ENCODE data around the gene NTF3. TPM values are rescaled to one million over a fixed set of nuclear protein-coding genes. Genes with fewer than 3 reads are reported as not detected.

The NTF3 gene
- total and polyA plus RNA-seq, 2 donors = 0.61 to 1.6 TPM

DNA sequence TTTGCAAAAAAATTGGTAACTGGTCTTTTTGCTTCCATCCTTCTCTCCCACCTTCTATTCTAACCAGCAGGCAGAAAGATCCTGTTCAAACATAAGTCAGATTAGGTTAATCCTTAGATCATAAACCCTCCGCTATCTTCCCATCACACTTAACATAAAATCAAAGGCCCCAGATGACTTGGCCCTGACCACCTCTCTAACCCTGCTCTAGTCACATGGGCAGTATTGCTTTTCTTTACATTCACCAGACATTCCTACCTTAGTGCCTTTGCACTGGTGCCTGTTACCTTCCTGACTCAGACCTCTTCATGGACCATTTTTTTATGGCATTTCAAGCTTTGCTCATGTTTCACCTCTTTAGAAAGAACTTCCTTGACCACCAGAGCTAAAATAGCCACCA is 83.5 kb downstream of the NTF3 start:
- DNase-seq (ENCODE audit: low read depth in 6 of 9, low spot score in 9 of 9) = no peak
- 97% methylated on average over 1 of the region's 1 CpG for whole genome bisulfite sequencing
- Histone ChIP-seq H3K4me1 (ENCODE audit: control insufficient read depth in 2 of 2, insufficient read depth in 2 of 2, low read length in 2 of 2) (no peaks in the 10 kb centered on the region), H3K4me3 (ENCODE audit: low read length in 2 of 2) (no peak overlapping the region), H3K27me3 (ENCODE audit: control insufficient read depth in 2 of 2, insufficient read depth in 1 of 2, low read length in 1 of 2) (peaks cover 4 to 12% of the 10 kb centered on the region in 2 donors), H3K27ac (ENCODE audit: low read depth in 1 of 2, low read length in 1 of 2) (no peak overlapping the region), H3K36me3 (ENCODE audit: control insufficient read depth in 2 of 2, insufficient read depth in 2 of 2, low read length in 1 of 2) (no peaks in the 10 kb centered on the region), H3K9me3 (ENCODE audit: control insufficient read depth in 2 of 2, insufficient read depth in 1 of 2, low read length in 1 of 2) (no peaks in the 10 kb centered on the region)

DNA sequence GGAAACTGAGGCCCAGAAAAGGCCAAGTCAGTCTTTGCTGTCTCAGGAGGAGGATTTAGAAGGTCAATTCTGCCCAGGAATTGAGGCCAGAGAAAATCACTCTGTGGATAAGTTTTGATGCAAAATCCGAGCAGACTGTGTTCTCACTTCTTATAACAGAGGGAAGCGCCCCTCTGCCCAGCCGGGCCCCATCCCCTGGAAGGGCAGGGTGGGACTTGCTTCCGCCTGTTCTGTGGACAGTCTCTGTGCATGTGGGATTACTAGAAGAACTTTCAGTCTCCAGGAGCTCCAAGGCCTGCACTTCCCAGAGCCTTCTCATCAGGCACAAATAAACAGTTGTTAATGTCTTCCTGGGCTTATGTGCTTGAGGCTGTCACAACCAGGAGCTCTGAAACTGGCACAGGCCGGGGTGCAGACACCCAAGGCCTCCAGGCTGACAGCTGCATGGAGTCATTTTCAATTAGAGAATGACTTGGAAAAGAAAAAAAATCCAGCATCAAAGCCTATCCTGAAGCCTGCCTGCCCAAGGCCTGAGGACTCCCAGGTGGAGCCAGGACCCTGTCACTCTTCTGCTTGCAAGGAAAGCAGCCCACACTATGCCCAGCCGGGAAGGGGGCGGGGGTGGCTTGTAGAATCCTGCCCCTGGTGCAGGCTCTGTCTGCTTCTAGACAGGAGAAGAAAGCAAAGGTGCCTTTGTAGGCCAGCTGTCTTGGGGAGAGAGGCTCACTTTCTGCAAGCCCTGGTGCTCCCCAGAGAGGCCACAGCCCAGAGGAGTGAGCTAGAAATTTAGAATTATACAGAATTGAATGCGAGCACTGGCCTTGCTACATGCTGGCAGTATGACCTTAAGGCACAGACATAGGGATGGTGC is 84.7 kb downstream of the NTF3 start:
- DNase-seq (ENCODE audit: low read depth in 6 of 9, low spot score in 9 of 9) = no peak
- Histone ChIP-seq H3K36me3 (ENCODE audit: control insufficient read depth in 2 of 2, insufficient read depth in 2 of 2, low read length in 1 of 2) (no peaks in the 10 kb centered on the region), H3K27me3 (ENCODE audit: control insufficient read depth in 2 of 2, insufficient read depth in 1 of 2, low read length in 1 of 2) (peaks cover 4 to 11% of the 10 kb centered on the region in 2 donors), H3K4me3 (ENCODE audit: low read length in 2 of 2) (no peak overlapping the region), H3K27ac (ENCODE audit: low read depth in 1 of 2, low read length in 1 of 2) (no peak overlapping the region), H3K9me3 (ENCODE audit: control insufficient read depth in 2 of 2, insufficient read depth in 1 of 2, low read length in 1 of 2) (no peaks in the 10 kb centered on the region), H3K4me1 (ENCODE audit: control insufficient read depth in 2 of 2, insufficient read depth in 2 of 2, low read length in 2 of 2) (no peaks in the 10 kb centered on the region)
- 96% methylated on average over 8 of the region's 8 CpGs for WGBS

DNA sequence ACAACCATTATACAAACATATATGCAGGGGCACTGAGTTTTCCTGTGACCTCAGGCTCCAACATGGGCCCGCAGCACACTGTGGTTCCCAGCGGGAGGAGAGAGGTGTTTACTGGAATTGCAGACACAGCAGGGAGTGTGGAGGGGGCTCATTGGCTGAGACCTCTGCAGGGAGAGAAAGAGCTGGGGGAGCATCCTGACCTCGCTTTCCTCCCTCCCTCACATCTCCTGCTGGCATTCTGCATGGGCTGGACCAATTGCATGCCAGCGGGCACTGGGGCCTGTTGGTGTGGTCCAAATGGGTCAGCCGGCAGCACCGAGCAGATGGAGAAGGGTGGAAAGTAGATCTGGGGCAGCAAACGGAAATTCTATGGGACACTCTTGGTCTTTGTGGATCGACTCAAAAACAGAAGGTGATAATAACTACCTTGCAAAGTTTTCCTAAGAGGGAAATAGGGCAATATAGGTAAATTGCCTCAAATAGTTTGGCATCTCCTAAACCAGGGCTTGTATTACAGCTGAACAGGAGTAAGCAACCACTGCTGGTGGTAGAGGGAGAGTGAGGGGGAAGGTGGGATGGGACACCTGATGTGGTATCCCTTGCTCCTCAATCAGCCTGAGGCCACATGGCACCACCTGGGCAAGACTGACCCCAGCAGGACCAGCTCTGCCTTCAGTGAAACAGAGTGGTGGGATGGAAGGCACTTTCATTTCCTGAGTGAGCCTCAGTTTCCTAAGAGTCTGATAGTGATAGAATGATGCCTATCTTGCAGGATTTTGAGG is 86.9 kb downstream of the NTF3 start:
- no peaks in the 10 kb centered on the region for H3K4me1 ChIP-seq (ENCODE audit: control insufficient read depth in 2 of 2, insufficient read depth in 2 of 2, low read length in 2 of 2)
- H3K4me3 ChIP-seq (ENCODE audit: low read length in 2 of 2) = no peak overlapping the region
- H3K36me3 ChIP-seq (ENCODE audit: control insufficient read depth in 2 of 2, insufficient read depth in 2 of 2, low read length in 1 of 2) = no peaks in the 10 kb centered on the region
- WGBS = 95% methylated on average over 8 of the region's 8 CpGs
- no peaks in the 10 kb centered on the region for H3K27me3 ChIP-seq (ENCODE audit: control insufficient read depth in 2 of 2, insufficient read depth in 1 of 2, low read length in 1 of 2)
- no peak overlapping the region for H3K27ac ChIP-seq (ENCODE audit: low read depth in 1 of 2, low read length in 1 of 2)
- no peaks in the 10 kb centered on the region for H3K9me3 ChIP-seq (ENCODE audit: control insufficient read depth in 2 of 2, insufficient read depth in 1 of 2, low read length in 1 of 2)
- no peak for DNase-seq (ENCODE audit: low read depth in 6 of 9, low spot score in 9 of 9)

DNA sequence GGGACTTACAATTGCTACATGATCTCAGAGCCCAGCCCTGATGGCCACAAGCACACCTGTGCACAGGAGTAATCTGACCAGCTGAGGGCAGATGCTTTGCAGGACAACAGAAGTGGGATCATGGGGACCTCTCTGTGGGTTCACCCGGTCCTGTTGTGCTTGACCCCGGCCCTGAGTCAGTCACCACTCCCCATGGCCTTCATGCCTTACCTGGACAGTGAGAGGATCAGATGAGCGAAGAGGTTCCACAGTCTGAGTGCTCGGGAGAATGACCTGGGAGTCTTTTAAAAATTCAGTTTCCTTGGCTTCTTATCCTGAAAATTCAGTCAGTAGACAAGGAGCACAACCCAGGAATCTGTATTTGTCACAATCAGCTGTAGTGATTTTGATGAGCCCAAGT is 88.1 kb downstream of the NTF3 start:
- 96% methylated on average over 4 of the region's 4 CpGs for whole genome bisulfite sequencing
- DNase-seq (ENCODE audit: low read depth in 6 of 9, low spot score in 9 of 9) = no peak

DNA sequence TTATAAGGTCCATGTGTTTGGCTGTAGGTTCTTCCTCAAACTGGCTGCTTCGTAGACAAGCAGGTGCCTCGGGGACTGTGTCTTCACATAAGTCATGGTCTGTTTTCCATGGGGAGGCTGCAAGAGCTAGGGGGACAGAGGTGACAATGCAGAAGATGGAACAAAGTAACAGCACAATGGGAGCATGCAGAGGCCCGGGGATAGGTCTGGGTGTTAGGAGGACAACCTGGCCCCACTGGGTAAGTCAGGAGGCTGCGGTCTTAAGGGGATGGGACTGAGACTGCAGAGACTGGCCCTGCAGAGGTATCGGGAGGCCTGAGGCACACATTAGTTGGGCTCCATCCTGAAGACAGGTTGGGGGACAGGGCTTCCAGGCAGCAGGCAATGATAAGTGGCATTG is 88.9 kb downstream of the NTF3 start:
- Histone ChIP-seq H3K36me3 (ENCODE audit: control insufficient read depth in 2 of 2, insufficient read depth in 2 of 2, low read length in 1 of 2) (no peaks in the 10 kb centered on the region), H3K9me3 (ENCODE audit: control insufficient read depth in 2 of 2, insufficient read depth in 1 of 2, low read length in 1 of 2) (no peaks in the 10 kb centered on the region), H3K27me3 (ENCODE audit: control insufficient read depth in 2 of 2, insufficient read depth in 1 of 2, low read length in 1 of 2) (no peaks in the 10 kb centered on the region), H3K4me3 (ENCODE audit: low read length in 2 of 2) (no peak overlapping the region), H3K4me1 (ENCODE audit: control insufficient read depth in 2 of 2, insufficient read depth in 2 of 2, low read length in 2 of 2) (no peaks in the 10 kb centered on the region), H3K27ac (ENCODE audit: low read depth in 1 of 2, low read length in 1 of 2) (no peak overlapping the region)
- DNase-seq (ENCODE audit: low read depth in 6 of 9, low spot score in 9 of 9) = no peak
- 95% methylated on average over 5 of the region's 5 CpGs for WGBS

More for the DNA sequence above, 88.1 kb downstream of the NTF3 start:
- no peaks in the 10 kb centered on the region for H3K27me3 ChIP-seq (ENCODE audit: control insufficient read depth in 2 of 2, insufficient read depth in 1 of 2, low read length in 1 of 2)
- no peak overlapping the region for H3K4me3 ChIP-seq (ENCODE audit: low read length in 2 of 2)
- no peaks in the 10 kb centered on the region for H3K4me1 ChIP-seq (ENCODE audit: control insufficient read depth in 2 of 2, insufficient read depth in 2 of 2, low read length in 2 of 2)
- no peaks in the 10 kb centered on the region for H3K9me3 ChIP-seq (ENCODE audit: control insufficient read depth in 2 of 2, insufficient read depth in 1 of 2, low read length in 1 of 2)
- H3K27ac ChIP-seq (ENCODE audit: low read depth in 1 of 2, low read length in 1 of 2) = no peak overlapping the region
- H3K36me3 ChIP-seq (ENCODE audit: control insufficient read depth in 2 of 2, insufficient read depth in 2 of 2, low read length in 1 of 2) = no peaks in the 10 kb centered on the region

DNA sequence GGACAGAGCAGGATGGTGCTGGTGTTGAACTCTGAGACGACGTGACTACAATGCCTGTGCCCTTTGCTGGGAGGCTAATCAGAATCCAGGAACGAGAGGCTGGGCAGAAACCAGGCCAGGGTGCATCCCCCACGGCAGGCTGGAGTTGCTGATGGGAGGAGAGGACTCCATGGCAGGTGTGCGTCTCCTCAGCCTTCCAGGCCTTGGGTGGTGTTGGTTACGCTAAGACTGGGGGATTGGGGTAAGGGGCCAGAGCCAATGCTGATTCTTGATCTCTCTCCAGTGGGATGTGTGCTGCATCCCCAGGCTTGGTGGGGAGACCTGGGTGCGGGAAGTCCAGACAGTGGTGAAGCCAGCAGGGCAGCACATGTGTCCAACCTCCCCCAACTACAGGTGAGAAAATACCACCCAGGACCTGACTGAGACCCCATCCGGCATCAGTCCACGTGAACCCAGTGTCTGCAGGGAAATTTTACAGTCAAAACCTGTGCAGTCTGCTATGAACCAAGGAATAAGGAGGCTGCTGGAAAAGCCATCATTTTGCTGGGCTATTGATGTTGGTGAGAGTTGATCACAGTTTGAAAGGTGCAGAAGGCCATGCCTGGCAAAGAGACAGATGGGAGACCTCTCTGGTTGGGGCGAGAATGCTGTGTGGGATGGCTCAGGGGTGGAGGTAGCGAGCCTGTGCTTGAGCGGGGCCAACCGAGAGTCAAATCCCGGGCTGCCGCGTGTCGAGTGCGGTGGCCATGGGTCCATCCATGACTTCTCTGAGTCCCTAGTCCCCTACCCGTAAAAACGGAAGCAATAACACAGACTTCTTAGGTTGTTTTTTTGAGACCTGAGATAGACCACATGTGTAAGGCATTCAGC is 89.8 kb downstream of the NTF3 start:
- H3K36me3 ChIP-seq (ENCODE audit: control insufficient read depth in 2 of 2, insufficient read depth in 2 of 2, low read length in 1 of 2) = no peaks in the 10 kb centered on the region
- no peaks in the 10 kb centered on the region for H3K4me1 ChIP-seq (ENCODE audit: control insufficient read depth in 2 of 2, insufficient read depth in 2 of 2, low read length in 2 of 2)
- H3K9me3 ChIP-seq (ENCODE audit: control insufficient read depth in 2 of 2, insufficient read depth in 1 of 2, low read length in 1 of 2) = no peaks in the 10 kb centered on the region
- WGBS = 96% methylated on average over 20 of the region's 20 CpGs
- H3K27me3 ChIP-seq (ENCODE audit: control insufficient read depth in 2 of 2, insufficient read depth in 1 of 2, low read length in 1 of 2) = no peaks in the 10 kb centered on the region
- H3K27ac ChIP-seq (ENCODE audit: low read depth in 1 of 2, low read length in 1 of 2) = no peak overlapping the region
- no peak for DNase-seq (ENCODE audit: low read depth in 6 of 9, low spot score in 9 of 9)
- H3K4me3 ChIP-seq (ENCODE audit: low read length in 2 of 2) = no peak overlapping the region

DNA sequence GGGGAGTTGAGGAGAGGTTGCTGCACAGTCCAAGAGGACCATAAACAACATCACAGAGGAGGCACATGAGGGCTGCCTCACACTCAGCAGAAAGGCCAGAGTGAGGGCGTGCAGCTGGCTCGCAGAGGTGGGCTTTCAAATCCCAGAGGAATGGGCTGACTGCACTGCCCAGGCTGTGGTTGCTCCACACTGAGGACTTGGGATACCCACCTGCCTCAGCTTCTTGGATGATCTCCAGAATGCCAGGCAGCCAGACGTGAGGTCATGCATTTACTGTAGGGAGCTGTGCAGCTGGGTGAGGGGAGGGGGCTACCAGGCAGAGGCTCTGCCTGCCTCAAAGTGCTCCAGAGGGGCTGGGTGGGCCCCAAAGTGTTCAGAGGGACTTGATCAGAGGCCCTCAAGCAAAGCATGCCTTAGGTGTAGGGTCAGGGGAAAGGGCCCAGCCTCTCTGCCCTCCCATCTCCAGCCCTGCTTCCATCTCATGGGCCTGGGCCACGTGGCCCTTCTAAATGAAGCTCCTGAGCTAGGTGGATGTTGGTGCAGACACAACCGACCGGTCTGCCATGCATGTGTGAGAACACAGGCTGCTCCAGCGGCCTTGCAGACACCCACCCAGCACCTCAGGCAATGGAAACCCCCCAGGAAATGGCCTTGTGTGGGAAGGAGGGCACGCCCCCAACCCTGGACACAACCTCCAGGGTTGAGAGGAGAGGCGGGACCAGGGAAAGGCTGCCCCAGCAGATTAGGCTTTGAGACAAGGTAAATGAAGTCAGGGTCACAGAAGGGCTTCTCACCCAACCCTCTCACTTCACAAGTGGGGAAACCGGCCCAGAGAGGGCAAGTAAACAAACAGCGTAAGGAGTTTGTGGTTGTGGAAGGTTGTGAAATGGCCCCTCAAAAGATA is 90.8 kb downstream of the NTF3 start:
- Histone ChIP-seq H3K36me3 (ENCODE audit: control insufficient read depth in 2 of 2, insufficient read depth in 2 of 2, low read length in 1 of 2) (no peaks in the 10 kb centered on the region), H3K27me3 (ENCODE audit: control insufficient read depth in 2 of 2, insufficient read depth in 1 of 2, low read length in 1 of 2) (no peaks in the 10 kb centered on the region), H3K27ac (ENCODE audit: low read depth in 1 of 2, low read length in 1 of 2) (no peak overlapping the region), H3K4me3 (ENCODE audit: low read length in 2 of 2) (no peak overlapping the region), H3K9me3 (ENCODE audit: control insufficient read depth in 2 of 2, insufficient read depth in 1 of 2, low read length in 1 of 2) (no peaks in the 10 kb centered on the region), H3K4me1 (ENCODE audit: control insufficient read depth in 2 of 2, insufficient read depth in 2 of 2, low read length in 2 of 2) (no peaks in the 10 kb centered on the region)
- 90% methylated on average over 11 of the region's 11 CpGs for WGBS
- DNase-seq (ENCODE audit: low read depth in 6 of 9, low spot score in 9 of 9) = no peak

DNA sequence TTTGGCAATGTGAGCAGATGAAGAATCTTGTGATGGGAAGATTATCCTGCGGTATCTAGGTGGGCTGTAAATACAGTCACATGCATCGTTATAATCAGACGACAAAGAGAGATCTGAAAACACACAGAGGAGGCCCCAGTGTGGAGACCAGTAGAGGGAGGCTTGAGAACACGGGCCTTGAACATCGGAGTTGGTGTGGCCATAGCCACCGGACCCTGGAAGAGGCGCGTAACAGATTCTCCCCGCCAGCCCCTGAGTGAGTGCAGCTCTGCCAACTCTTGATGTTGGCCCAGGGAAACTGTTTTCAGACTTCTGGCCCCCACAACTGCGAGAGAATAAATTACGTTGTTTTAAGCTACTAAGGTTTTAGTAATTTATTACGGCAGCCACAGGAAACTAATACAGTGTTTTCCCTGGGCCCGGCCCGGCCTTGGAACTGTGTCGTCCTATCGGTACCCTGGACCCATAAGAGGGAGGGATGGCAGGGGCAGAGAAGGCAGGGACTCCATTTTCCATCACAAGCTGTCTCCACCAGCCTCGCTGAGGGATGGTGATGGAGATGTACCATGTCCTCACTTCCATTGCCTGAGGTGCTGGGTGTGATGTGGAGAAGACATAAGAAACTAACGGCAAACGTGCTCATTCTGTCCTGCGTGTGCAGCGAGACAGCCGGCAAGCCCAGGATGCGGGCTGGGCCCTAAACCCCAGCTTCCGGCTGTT is 91.6 kb downstream of the NTF3 start:
- H3K36me3 ChIP-seq (ENCODE audit: control insufficient read depth in 2 of 2, insufficient read depth in 2 of 2, low read length in 1 of 2) = no peaks in the 10 kb centered on the region
- no peak overlapping the region for H3K4me3 ChIP-seq (ENCODE audit: low read length in 2 of 2)
- no peak for DNase-seq (ENCODE audit: low read depth in 6 of 9, low spot score in 9 of 9)
- 94% methylated on average over 24 of the region's 24 CpGs for WGBS
- H3K9me3 ChIP-seq (ENCODE audit: control insufficient read depth in 2 of 2, insufficient read depth in 1 of 2, low read length in 1 of 2) = no peaks in the 10 kb centered on the region
- no peak overlapping the region for H3K27ac ChIP-seq (ENCODE audit: low read depth in 1 of 2, low read length in 1 of 2)
- no peaks in the 10 kb centered on the region for H3K27me3 ChIP-seq (ENCODE audit: control insufficient read depth in 2 of 2, insufficient read depth in 1 of 2, low read length in 1 of 2)
- no peaks in the 10 kb centered on the region for H3K4me1 ChIP-seq (ENCODE audit: control insufficient read depth in 2 of 2, insufficient read depth in 2 of 2, low read length in 2 of 2)
